ENCODE results near the gene TET2.

TET2 gene

GRCh38 chr4:105236202-105236915, 89.7 kb downstream of the TET2 start:
- no peak for DNase-seq

GRCh38 chr4:105236916-105237311, 90.2 kb downstream of the TET2 start:
- DNase-seq: no peak

DNA sequence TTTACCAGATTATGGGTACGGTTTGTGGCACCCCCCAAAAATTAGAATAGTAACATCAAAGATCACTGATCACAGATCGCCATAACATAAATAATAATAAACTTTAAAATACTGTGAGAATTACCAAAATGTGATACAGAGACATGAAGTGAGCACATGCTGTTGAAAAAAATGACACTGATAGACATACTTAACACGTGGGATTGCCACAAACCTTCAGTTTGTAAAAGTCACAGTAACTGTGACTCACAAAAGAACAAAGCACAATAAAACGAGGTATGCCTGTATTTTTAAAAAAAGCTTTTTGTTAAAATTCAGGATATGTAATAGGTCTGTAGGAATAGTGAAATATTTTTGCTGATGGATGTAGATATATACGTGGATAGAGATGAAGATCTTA, 93.4 kb downstream of the TET2 start:
- DNase-seq: no peak

DNA sequence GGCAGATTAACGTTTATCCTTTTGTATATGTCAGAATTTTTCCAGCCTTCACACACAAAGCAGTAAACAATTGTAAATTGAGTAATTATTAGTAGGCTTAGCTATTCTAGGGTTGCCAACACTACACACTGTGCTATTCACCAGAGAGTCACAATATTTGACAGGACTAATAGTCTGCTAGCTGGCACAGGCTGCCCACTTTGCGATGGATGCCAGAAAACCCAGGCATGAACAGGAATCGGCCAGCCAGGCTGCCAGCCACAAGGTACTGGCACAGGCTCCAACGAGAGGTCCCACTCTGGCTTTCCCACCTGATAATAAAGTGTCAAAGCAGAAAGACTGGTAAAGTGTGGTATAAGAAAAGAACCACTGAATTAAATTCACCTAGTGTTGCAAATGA, 94.8 kb downstream of the TET2 start:
- DNase-seq: no peak

GRCh38 chr4:105243446-105243845, 96.8 kb downstream of the TET2 start:
- DNase-seq: no peak

DNA sequence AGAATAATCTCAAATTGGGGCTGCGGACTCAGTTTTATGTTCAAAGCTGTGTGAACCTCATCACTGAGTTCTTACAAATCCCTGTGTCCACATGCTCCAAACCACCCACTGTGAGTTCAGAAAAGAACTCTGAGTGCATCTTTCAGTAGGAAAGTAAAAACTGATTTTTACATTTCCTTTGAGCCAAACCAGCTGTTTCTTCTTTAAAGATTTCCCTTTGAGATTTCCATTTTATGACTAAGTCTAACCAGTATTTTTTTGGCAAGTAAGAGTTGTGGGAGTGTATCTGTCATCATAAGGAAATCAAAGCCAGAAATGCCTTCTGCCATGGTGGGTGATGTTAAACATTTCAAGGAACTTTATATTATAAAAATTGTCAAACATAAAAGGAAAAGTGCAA, 100.0 kb downstream of the TET2 start:
- peak; percentile 74 for DNase-seq

DNA sequence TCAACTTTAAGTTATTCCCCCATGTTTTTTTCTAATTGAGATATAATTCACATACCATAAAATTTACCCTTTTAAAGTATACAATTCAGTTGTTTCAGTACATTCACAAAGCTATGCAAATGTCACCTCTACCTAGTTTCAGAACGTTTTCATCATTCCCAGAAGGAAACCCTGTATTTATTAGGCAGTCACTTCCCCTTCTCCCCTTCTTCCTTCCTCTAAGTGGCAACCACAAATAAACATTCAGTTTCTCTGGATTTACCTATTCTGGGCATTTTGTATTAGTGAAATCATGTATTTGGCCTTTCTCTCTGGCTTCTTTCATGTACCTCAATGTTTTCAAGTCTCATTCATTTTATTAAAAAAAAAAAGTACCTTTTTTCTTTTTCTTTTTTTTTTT, 101.9 kb downstream of the TET2 start:
- no peak for DNase-seq

DNA sequence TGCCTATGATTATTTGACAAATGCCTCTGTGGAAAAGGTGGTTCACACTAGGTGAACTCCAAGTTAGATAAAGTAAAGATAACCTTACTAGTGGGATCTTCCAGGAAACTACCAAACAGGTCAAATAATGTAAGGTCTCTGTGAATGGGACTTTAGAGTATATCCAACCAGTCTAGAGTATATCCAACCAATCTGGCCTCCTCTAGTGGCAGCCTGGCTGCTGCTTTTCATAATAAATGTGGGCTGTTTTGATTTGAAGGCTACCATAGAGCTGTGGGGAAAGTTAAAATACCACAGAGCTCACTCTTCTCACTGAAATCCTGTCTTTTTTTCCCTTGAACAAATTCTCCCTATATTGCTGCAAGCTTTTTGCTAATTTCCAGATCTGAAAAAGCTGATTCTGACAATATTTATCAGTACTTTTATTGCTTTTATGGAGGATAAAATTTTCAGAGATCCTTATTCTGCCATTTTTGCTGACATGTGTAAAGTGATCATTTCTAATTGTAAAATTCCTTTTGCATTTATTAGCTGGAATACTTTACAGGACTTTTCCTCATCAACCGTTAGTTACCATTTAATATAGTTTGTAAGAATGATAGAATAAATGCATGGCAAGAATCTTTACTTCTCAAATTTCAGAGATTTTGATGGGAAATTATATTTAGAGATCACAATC, 111.3 kb downstream of the TET2 start:
- DNase-seq: no peak

GRCh38 chr4:105265689-105266088, 119.0 kb downstream of the TET2 start:
- no peak for DNase-seq

GRCh38 chr4:105267280-105267679, 120.6 kb downstream of the TET2 start:
- no peak for DNase-seq

GRCh38 chr4:105272002-105272401, 125.3 kb downstream of the TET2 start:
- no peak for DNase-seq

- DNase-seq: no peak
Observed at GRCh38 chr4:105273230-105273629, 126.6 kb downstream of the TET2 start.

DNA sequence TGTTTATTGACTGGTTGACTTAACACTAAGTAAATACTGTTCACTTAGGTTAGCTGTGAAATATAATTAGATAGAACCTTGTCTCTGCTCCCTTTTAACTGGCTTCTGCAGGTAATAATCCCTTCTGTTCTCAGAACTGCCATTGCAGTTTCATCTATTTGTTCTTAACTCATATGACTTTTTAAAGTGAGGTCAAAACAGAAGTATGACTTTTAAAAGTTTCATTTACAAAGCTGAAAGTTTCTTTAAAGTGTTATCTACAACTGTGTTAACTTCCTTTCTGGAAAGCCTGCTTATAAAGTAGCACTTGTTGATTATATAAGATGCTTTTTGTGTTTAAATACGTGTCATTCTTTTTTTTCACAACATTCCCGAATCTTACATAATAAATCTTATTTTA, 127.4 kb downstream of the TET2 start:
- DNase-seq: no peak

- peak; percentile 1 for DNase-seq
Observed at GRCh38 chr4:105274504-105274903, 127.8 kb downstream of the TET2 start.

- DNase-seq: no peak
Observed at GRCh38 chr4:105276361-105277104, 129.9 kb downstream of the TET2 start.

GRCh38 chr4:105277702-105278101, 131.0 kb downstream of the TET2 start:
- DNase-seq: no peak

DNA sequence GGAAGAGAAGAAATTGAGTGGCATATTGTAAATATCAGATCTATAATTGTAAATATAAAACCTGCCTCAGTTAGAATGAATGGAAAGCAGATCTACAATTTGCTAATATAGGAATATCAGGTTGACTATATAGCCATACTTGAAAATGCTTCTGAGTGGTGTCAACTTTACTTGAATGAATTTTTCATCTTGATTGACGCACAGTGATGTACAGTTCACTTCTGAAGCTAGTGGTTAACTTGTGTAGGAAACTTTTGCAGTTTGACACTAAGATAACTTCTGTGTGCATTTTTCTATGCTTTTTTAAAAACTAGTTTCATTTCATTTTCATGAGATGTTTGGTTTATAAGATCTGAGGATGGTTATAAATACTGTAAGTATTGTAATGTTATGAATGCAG, 132.6 kb downstream of the TET2 start:
- no peak for DNase-seq

GRCh38 chr4:105280338-105281123, 133.9 kb downstream of the TET2 start:
- peak; percentile 97 for DNase-seq

- DNase-seq: no peak
Observed at GRCh38 chr4:105281124-105281415, 134.4 kb downstream of the TET2 start.

DNA sequence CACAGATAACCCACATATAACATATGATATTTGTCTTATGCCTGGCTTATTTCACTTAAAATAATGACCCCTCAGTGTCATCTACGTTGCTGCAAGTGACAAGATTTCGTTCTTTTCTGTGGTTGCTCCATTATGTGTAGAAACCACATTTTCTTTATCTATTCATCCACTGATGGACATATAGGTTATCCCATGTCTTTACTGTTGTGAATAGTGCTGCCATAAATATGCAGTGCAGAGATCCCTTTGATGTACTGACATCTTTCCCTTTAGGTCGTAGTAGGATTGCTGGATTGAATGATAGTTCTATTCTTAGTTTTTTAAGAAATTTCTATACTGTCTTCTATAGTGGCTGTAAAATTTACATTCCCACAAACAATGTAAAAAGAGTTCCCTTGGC, 135.8 kb downstream of the TET2 start:
- no peak for DNase-seq

DNA sequence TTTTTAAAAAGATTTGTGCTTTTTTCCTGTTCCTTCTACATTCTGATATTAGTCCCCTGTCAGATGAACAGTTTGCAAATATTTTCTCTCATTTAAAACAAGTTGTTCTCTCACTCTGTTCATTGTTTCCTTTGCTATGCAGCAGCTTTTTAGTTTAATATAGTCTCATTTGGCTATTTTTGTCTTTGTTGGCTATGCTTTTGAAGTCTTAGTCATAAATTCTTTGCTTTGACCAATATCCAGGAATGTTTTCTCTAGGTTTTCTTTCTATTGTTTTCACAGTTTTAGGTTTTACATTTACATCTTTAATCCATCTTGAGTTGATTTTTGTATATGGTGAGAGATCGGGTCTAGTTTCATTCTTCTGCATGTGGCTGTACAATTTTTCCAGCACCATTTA, 136.8 kb downstream of the TET2 start:
- peak; percentile 19 for DNase-seq

DNA sequence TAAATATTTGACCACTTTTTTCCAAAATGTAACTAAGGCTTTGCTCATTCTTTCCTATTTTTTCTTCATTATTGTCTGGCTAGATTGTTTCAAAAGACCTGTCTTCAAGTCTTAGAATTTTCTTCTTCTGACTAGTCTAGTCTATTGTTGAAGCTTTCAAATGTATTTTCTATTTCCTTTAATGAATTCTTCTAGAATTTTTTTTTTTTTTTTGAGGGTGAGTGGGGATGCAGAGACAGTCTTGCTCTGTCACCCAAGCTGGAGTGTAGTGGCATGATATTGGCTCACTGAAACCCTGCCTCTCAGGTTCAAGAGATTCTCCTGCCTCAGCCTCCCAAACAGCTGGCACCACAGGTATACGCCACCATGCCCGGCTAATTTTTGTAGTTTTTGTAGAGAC, 141.4 kb downstream of the TET2 start:
- DNase-seq: no peak

DNA sequence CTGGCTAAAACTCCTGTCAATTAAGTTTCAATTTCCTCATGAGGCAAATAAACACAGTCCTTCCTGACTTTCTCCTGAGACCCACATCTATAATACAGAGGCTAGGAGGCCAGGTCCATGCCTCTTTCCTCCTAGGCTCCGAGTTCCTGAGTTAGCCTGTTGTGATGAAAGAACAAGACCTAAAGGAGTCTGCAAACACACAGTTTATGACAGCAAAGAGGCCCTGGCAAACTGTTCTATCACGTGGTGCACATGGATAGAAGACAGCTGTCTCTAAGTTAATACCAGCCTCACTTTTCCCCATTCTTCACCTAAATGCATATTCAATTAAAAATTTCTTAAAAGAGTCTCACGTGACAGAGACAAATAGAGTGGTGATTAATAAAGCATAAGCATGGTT, 145.2 kb downstream of the TET2 start:
- no peak for DNase-seq

DNA sequence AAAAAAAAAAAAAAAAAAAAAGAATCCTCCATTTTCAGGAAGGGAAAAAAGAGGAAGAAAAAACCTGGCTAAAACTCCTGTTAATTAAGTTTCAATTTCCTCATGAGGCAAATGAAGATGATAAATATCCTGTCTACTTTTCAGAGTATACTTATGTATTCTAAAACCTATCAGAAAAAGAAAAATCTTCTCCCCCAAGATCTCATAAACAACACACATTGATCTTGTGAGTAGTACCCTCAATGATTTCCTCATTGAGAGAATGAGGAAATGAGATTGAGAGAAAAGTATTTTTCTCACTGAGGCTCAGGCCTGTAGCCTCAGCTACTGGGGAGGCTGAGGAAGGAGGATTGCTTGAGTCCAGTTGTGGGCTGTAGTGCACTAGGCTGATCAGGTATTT, 146.7 kb downstream of the TET2 start:
- no peak for DNase-seq

Data from fibroblast of skin of right biceps (primary cell).